Left colon (tissue), 2 donors: ENCODE measurements around the gene TPSAB1. TPM values are rescaled to one million over a fixed set of nuclear protein-coding genes. Genes with fewer than 3 reads are reported as not detected.
A peak's percentile ranks its signal among the peaks of the same experiment; 100 is the strongest.
"Not testable (repeated sequence)": the region's sequence is repeated elsewhere in the genome, so short reads cannot be mapped to it uniquely, and the experiment has no call there.

Experiments used
- ATAC-seq: fragments of 200-7000 bp; cut with Tn5 transposase; one replicate; pipeline ENCODE4 v1.9.1; 2020; ENCODE audit warnings: mild to moderate bottlenecking, moderate library complexity
- DNase-seq, 2 donors: peaks; one replicate each; pipeline ENCODE4 v3.0.0-alpha.2; 2020
- intact Hi-C, 2 donors: fragments of 100-400 bp; cut with DNase I in 1 of 2; cut with micrococcal nuclease in 1 of 2; formaldehyde crosslinking; loops; one replicate each; pipeline versions ENCODE4 v1.11.2 to v1.14.0; 2022; cut with DNase I, micrococcal nuclease
- total RNA-seq, 2 donors: library from RNA; stranded (reverse); fragmentation: NEBNext Ultra II Directional; extraction: Animal tissue kit (Norgen Biotek cat#: 25700); gene quantifications; one replicate each; pipeline ENCODE4 v1.2.1, GENCODE V29; 2021
- donor health status: DM: no; HTN: no; CAD: no.
- donor health status: DM: yes; HTN: yes; CAD: no.

TPSAB1 gene
- total RNA-seq, 2 donors from 2014 or later: 5.7 to 49.9 TPM

- DNase-seq (peak in 1 of 2 donors; percentile 61), ATAC-seq (peak; percentile 40)
- intact Hi-C loops: no loop called here
Observed at GRCh38 chr16:1220841-1221627, 19.5 kb upstream of the TPSAB1 start.

DNA sequence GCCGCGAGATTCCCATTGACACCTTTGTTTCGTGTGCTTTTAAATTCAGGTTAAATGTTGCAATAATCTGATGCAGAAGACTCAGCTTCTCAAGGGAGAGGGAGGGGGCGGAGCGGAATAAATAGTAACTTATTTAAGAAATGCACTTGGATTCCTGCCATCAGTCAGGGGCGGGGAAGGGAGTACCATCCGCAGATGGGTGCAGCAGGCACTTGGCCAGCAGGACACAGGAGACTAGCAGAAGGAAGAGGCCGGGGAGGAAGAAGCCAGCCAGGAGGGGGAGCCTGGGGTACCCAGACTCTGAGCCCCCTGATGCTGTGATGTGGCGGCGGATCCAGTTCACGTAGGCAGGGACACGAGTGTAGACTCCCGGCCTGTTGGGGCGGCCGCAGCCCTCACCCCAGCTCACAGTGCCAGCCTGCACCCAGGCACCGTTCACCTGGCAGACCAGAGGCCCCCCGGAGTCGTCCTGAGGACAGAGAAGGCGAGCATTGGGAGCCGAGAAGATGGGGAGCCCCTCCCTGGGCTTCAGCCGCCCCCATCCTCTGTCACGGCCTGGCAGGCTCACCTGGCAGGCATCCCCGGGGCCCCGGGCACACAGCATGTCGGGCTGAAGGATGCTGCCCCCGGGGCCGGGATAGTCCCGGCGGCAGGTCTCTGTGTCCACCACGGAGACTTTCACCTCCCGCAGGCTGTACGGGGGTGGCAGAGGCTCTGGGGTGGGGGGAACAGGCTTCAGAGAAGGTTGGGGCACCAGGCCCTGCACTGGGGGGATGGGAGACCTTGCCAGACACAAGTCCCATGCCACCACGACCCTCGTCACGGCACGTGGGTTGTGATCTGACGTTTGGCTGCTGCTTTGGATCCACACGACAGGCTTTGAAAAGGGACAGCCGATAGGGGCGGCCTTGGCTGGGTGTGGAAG lies 18.6 kb upstream of the TPSAB1 start:
- intact Hi-C loops: no loop called here
- peak; percentile 28 for ATAC-seq
- DNase-seq: peak; percentile 38 to 74

DNA sequence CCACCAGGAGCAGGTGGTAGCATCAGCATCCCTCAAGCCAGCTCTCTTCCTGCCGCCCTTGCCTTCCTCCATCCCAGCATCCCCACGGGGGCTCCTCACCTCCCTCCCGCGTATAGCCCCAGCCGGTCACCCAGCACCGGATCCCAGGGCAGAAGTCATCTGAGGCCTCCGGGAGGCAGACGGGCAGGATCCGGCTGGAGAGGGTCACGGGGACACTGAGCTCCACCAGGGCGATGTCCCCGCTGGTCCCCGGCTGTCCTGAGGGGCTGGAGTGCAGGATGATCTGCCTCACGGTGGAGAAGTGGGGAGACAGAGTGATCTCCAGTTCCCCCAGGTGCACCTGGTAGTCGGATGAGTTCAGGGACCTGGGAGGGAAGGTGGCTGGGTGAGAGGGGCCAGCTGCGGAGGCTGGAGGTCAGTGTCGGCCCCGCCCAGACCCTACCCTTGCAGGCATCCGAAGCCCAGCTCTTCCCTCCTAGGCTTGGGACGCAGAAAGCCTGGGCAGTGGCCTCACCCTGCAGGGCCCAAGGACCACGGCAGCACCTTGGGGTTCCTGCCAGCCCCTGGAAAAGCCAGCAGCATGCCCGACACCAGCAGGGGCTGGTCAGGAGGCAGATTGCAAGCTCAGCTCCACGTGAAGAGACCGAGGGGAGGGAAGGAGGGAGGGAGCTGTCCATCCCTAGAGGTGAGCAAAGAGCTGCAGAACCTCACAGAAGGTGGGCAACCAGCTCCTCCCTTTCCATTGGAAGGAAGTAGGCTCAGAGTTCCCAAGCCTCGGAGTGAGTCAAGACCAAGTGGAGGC lies 17.8 kb upstream of the TPSAB1 start:
- ATAC-seq (no peak), DNase-seq (no peak)
- intact Hi-C loops: no loop called here

DNA sequence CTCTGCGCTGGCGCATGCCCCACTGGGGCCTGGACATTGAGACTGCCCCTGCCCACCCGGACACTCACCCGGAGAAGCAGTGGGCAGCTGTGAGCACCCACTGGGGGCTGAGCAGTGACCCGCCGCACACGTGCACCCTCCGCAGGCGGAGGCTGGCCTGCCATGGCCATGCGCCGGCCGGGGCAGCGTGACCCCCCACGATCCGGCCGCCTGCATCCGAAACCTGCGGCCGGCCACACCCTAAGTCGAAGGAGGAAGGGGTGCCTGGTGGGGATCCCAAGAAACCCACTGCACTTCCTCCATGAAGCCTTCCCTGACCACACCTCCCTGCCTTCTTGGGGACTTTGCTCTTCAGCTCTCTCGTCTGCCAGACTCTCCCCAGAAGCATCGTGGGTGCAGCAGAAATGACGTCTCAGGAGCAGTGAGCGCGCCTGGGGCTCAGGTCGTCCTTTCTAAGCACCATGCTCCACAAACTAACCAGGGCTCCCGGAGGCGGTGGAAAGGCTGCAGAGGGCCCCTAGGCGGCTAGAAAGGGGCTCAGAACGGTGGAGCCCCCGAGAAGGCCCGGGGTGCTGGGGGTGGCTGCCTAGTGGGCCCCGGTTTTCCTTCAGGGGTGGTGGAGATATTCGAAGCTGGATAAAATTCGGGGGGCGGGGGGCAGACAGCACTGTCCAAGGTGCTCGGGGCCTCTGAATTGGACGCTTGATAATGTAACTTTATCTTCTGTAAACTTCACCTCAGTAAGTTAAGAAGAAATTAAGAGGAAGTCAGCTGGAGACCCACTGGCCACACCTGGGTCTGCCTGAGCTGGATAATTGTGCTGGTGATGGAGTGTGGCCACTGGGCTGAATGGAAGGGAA lies 16.9 kb upstream of the TPSAB1 start:
- peak; percentile 25 for ATAC-seq
- intact Hi-C loops: no loop called here
- peak in 1 of 2 donors; percentile 29 for DNase-seq

DNA sequence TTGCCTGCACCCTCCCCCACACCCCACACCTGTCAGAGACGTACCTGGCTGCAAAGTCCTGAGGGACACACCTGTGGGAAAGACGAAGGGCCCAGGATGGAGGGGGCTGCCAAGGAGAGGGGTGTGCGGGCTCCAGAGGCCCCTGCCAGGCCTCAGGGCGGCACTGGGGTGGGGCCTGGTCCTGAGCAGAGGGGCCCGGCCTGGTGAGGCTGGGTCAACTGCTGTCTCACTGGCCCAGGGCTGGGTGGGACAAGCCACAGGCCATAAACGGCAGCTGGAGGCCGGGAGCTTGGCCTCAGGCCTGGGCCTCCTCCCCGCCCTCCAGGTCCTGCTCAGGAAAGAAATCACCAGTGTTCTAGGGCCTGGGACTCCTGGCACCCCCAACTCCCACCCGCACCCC lies 15.9 kb upstream of the TPSAB1 start:
- ATAC-seq: peak; percentile 73
- peak; percentile 49 to 68 for DNase-seq
- intact Hi-C loops: no loop called here

- intact Hi-C loops: no loop called here
- ATAC-seq (peak; percentile 67), DNase-seq (peak; percentile 51 to 68)
Observed at GRCh38 chr16:1225051-1225451, 15.5 kb upstream of the TPSAB1 start, which contains the start of gene TPSG1. Gene TPSG1 (minus strand): TSS chr16:1225268. CDS start chr16:1225252, 16 bp downstream.

- intact Hi-C loops: not testable (repeated sequence)
- peak; percentile 21 for ATAC-seq
- DNase-seq: peak; percentile 34 to 46
Observed at GRCh38 chr16:1225728-1226311, 14.7 kb upstream of the TPSAB1 start.

GRCh38 chr16:1226692-1227091 lies 13.8 kb upstream of the TPSAB1 start:
- intact Hi-C loops, ATAC-seq, DNase-seq: not testable (repeated sequence)

DNA sequence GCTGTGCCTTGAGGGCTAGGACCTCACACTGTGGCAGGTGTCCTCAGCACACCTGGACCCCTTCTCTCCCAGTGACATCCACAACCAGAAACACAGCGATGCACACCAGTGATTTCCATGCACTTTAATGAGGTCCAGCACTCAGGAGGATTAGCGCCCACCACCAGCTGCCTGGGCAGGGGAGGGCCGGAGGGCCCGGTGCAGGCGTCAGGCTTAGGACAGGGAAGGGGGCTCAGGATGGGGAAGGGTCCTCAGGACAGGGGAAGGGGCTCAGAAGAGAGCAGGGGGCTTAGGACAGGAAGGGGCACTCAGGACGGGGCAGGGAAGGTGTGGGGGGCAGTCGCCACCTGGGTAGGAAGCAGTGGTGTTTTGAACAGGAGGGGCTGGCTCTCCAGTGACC lies 12.3 kb upstream of the TPSAB1 start:
- DNase-seq, intact Hi-C loops, ATAC-seq: not testable (repeated sequence)

- ATAC-seq, DNase-seq, intact Hi-C loops: not testable (repeated sequence)
Observed at GRCh38 chr16:1229476-1229875, 11.0 kb upstream of the TPSAB1 start.

- ATAC-seq, DNase-seq, intact Hi-C loops: not testable (repeated sequence)
Observed at GRCh38 chr16:1230084-1230470, 10.4 kb upstream of the TPSAB1 start, which contains the start of gene TPSB2. Gene TPSB2 (minus strand): TSS chr16:1230184. CDS start chr16:1229951, 233 bp downstream.

- intact Hi-C loops, DNase-seq, ATAC-seq: not testable (repeated sequence)
Observed at GRCh38 chr16:1230471-1231212, 9.9 kb upstream of the TPSAB1 start.

GRCh38 chr16:1231301-1231700 lies 9.2 kb upstream of the TPSAB1 start:
- intact Hi-C loops: not testable (repeated sequence)

GRCh38 chr16:1232049-1232748 lies 8.3 kb upstream of the TPSAB1 start:
- intact Hi-C loops, ATAC-seq: not testable (repeated sequence)

More at GRCh38 chr16:1231301-1231700, 9.2 kb upstream of the TPSAB1 start:
- ATAC-seq, DNase-seq: not testable (repeated sequence)

GRCh38 chr16:1236659-1237058 lies 3.8 kb upstream of the TPSAB1 start:
- intact Hi-C loops, DNase-seq: not testable (repeated sequence)
- ATAC-seq: peak; percentile 81

More at GRCh38 chr16:1232049-1232748, 8.3 kb upstream of the TPSAB1 start:
- not testable (repeated sequence) for DNase-seq

DNA sequence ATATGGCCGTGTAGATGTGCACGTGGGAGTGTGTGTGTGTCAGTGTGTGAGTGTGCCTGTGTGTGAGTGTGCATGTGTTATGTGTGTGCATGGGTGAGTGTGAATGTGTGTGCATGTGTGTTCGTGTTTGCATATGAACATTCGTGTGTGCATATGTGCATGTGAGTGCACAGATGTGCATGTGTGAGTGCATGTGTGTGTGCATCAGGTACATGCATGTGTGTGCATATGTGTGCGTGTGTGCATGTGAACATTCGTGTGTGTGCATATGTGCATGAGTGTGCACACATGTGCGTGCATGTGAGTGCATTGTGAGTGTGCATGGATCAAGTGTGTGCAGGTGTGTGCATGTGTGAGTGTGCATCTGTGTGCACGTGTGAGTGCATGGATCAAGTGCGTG lies 2.5 kb upstream of the TPSAB1 start:
- no peak for ATAC-seq
- intact Hi-C loops: no loop called here
- no peak for DNase-seq
